ENCODE data around the gene PSD4. TPM values are rescaled to one million over a fixed set of nuclear protein-coding genes. Genes with fewer than 3 reads are reported as not detected.

PSD4 gene
- total RNA-seq, 1 experiment from 2014 or later, result 12.6 TPM

GRCh38 chr2:113231064-113231463 lies 57.3 kb downstream of the PSD4 start:
- Histone ChIP-seq H2AFZ (ENCODE audit: low read depth, low read length, poor library complexity, severe bottlenecking) (no peak overlapping the region), H3K79me2 (ENCODE audit: insufficient read depth, low read length) (peaks cover 16% of the 10 kb centered on the region), H4K20me1 (ENCODE audit: insufficient read depth) (no peaks in the 10 kb centered on the region), H3K27ac (ENCODE audit: low read depth, low read length) (no peak overlapping the region), H3K4me3 (replicated peaks in 1 of 2; ENCODE audit: low read depth in 1 of 2, low read length in 2 of 2) (no peak overlapping the region), H3K36me3 (ENCODE audit: control insufficient read depth in 1 of 2, insufficient read depth in 2 of 2, low read length in 2 of 2) (no peaks in the 10 kb centered on the region), H3K27me3 (ENCODE audit: insufficient read depth, low read length) (no peaks in the 10 kb centered on the region), H3K9ac (ENCODE audit: low read length) (no peak overlapping the region), H3K9me3 (ENCODE audit: control insufficient read depth in 1 of 2, insufficient read depth in 1 of 2, low read depth in 1 of 2, low read length in 2 of 2) (no peaks in the 10 kb centered on the region), H3K4me1 (ENCODE audit: control insufficient read depth in 1 of 2, insufficient read depth in 2 of 2, low read length in 2 of 2) (peaks cover 13 to 17% of the 10 kb centered on the region in 2 experiments; a peak in 3 of 4 replicates), H3K4me2 (ENCODE audit: low read length) (no peak overlapping the region), H3K9me2 (ENCODE audit: insufficient read depth) (no peaks in the 10 kb centered on the region)
- intact Hi-C loops (cut with micrococcal nuclease), result no loop called here
- no peak for ATAC-seq
- TF ChIP-seq EGR1 (IDR thresholded peaks at IDR 0.05; ENCODE audit: low read depth), result no peak
- no peak for TF ChIP-seq TCF7L2 (IDR thresholded peaks at IDR 0.05; ENCODE audit: borderline replicate concordance, extremely low read depth, insufficient read depth, insufficient read length)
- no peak for TF ChIP-seq EZH2 (IDR thresholded peaks at IDR 0.05)
- no peak for TF ChIP-seq JUND (IDR thresholded peaks at IDR 0.05)
- no peak for TF ChIP-seq SRF (IDR thresholded peaks at IDR 0.05; ENCODE audit: low read depth)
- TF ChIP-seq YY1 (IDR thresholded peaks at IDR 0.05; ENCODE audit: extremely low read depth, insufficient replicate concordance, low read depth, low read length), result no peak
- no peak for TF ChIP-seq EZH2phosphoT487 (IDR thresholded peaks at IDR 0.05; ENCODE audit: borderline replicate concordance)
- TF ChIP-seq ELF1 (IDR thresholded peaks at IDR 0.05; ENCODE audit: borderline replicate concordance, low read depth), result no peak
- no peak for TF ChIP-seq CEBPB (IDR thresholded peaks at IDR 0.05; ENCODE audit: low read depth)
- TF ChIP-seq ATF3 (IDR thresholded peaks at IDR 0.05), result no peak
- no peak for TF ChIP-seq FOSL1 (IDR thresholded peaks at IDR 0.05; ENCODE audit: low read depth)
- no peak for TF ChIP-seq SP1 (IDR thresholded peaks at IDR 0.05; ENCODE audit: low read depth)
- no peak for TF ChIP-seq CBX3 (IDR thresholded peaks at IDR 0.05; ENCODE audit: low read depth)
- no peak for TF ChIP-seq RAD21 (IDR thresholded peaks at IDR 0.05; ENCODE audit: low read depth)
- TF ChIP-seq REST (IDR thresholded peaks at IDR 0.05; ENCODE audit: low read depth), result no peak
- TF ChIP-seq CTCF (IDR thresholded peaks at IDR 0.05 in 2 of 3, conservative IDR thresholded peaks at IDR 0.05 in 1 of 3; ENCODE audit: borderline replicate concordance in 1 of 3, insufficient read depth in 1 of 3, low read depth in 2 of 3, low read length in 2 of 3), result no peak
- no peak for TF ChIP-seq ZFX (IDR thresholded peaks at IDR 0.05)
- TF ChIP-seq SIN3A (IDR thresholded peaks at IDR 0.05; ENCODE audit: low read depth), result no peak
- no peak for TF ChIP-seq ZBTB33 (IDR thresholded peaks at IDR 0.05; ENCODE audit: extremely low read depth, insufficient replicate concordance, low read length)
- TF ChIP-seq POLR2AphosphoS5 (IDR thresholded peaks at IDR 0.05; ENCODE audit: low read depth, low read length), result no peak
- no TSS peak for BruUV-seq (replicated peaks)
- RAD21 ChIA-PET (ENCODE audit: low non-redundant PET in 1 of 2, low total read pairs in 2 of 2, uncharacterized antibody in 2 of 2, unreplicated experiment in 2 of 2), result no interaction called here
- POLR2A ChIA-PET, result interaction anchor here (0.9 to 1.4 kb wide), 2 partner anchors 8 to 11 kb away, joined by 3 read pairs; no protein-coding TSS in a partner anchor
- CTCF ChIA-PET, result interaction anchor here (0.9 to 1.2 kb wide), 3 partner anchors 30 to 159 kb away, joined by 3 read pairs; no protein-coding TSS in a partner anchor
- no peak for DNase-seq (ENCODE audit: low read depth, low spot score)

Measured in HCT116 (cell line).